Fibroblast of lung (primary cell): ENCODE measurements around the gene RASGEF1B. TPM values are rescaled to one million over a fixed set of nuclear protein-coding genes. Genes with fewer than 3 reads are reported as not detected.

ENCODE experiments used
- DNase-seq, 2 donors: peaks; one replicate each; pipeline versions ENCODE4 v3.0.0 to v3.0.0-alpha.2; 2010; ENCODE audit warnings: low read depth in 2 of 2
- H2AFZ ChIP-seq: 2 replicates; pipeline ENCODE4 v1.5.1; 2012; ENCODE audit warnings: low read length, control low read depth, inconsistent platforms
- H3K27ac ChIP-seq: 2 replicates; pipeline ENCODE4 v1.5.1; 2011; ENCODE audit warnings: low read length, control low read depth; ENCODE audit not compliant: insufficient read depth
- H3K27me3 ChIP-seq: 2 replicates; pipeline ENCODE4 v1.5.1; 2011; ENCODE audit warnings: mild to moderate bottlenecking, low read length; ENCODE audit not compliant: control insufficient read depth, insufficient read depth
- H3K36me3 ChIP-seq: 2 replicates; pipeline ENCODE4 v1.5.1; 2011; ENCODE audit warnings: low read length; ENCODE audit not compliant: control insufficient read depth, insufficient read depth
- H3K4me1 ChIP-seq: 2 replicates; pipeline ENCODE4 v1.5.1; 2011; ENCODE audit warnings: low read length; ENCODE audit not compliant: control insufficient read depth, insufficient read depth; ENCODE audit errors: extremely low read depth
- H3K4me2 ChIP-seq: 2 replicates; pipeline ENCODE4 v1.5.1; 2011; ENCODE audit warnings: low read length, control low read depth; ENCODE audit not compliant: insufficient read depth; ENCODE audit errors: extremely low read depth
- H3K4me3 ChIP-seq, 4 experiments: fragments of 200-600 bp in 1 of 4; sonication (generic) in 1 of 4; replicated peaks in 1 of 4; 2 replicates each; pipeline ENCODE4 v1.5.1; 2011 to 2016; ENCODE audit warnings: low read length in 4 of 4, low read depth in 3 of 4, mild to moderate bottlenecking in 3 of 4, control low read depth in 2 of 4, inconsistent platforms in 1 of 4, mixed read lengths in 1 of 4; ENCODE audit not compliant: insufficient read depth in 1 of 4; ENCODE audit errors: control extremely low read depth in 1 of 4
- H3K79me2 ChIP-seq: 2 replicates; pipeline ENCODE4 v1.5.1; 2012; ENCODE audit warnings: mild to moderate bottlenecking, low read length, inconsistent platforms; ENCODE audit not compliant: control insufficient read depth, insufficient read depth
- H3K9ac ChIP-seq: 2 replicates; pipeline ENCODE4 v1.5.1; 2011; ENCODE audit warnings: mild to moderate bottlenecking, low read length, control low read depth; ENCODE audit not compliant: insufficient read depth
- H3K9me3 ChIP-seq: 2 replicates; pipeline ENCODE4 v1.5.1; 2012; ENCODE audit warnings: low read depth, low read length; ENCODE audit not compliant: control insufficient read depth, insufficient read depth
- H4K20me1 ChIP-seq: 2 replicates; pipeline ENCODE4 v1.5.1; 2011; ENCODE audit warnings: low read length; ENCODE audit not compliant: control insufficient read depth, insufficient read depth; ENCODE audit errors: extremely low read depth
- EZH2 ChIP-seq: IDR thresholded peaks from 2 replicates; pipeline ENCODE4 v1.5.1; 2012; ENCODE audit warnings: low read length, control low read depth, mild to moderate bottlenecking; ENCODE audit errors: missing control alignments
- polyA plus RNA-seq, 2 donors: library from polyadenylated mRNA; depleted of rRNA in 1 of 2; stranded (reverse) in 1 of 2; unstranded in 1 of 2; fragments of >200 nt; gene quantifications; 2 replicates each; pipeline ENCODE4 v1.2.1, GENCODE V29; 2011 to 2012; ENCODE audit warnings: missing spikeins in 1 of 2
- total RNA-seq: library from RNA; depleted of rRNA; stranded (reverse); fragments of >200 nt; gene quantifications from 2 replicates; pipeline ENCODE4 v1.2.1, GENCODE V29; 2014
- TF ChIP-seq, protein P1 (sequence below), 2 donors: IDR thresholded peaks in 1 of 2; conservative IDR thresholded peaks in 1 of 2; 1 replicate in 1 of 2; 2 replicates in 1 of 2; pipeline ENCODE4 v1.5.1; 2011 to 2012; ENCODE audit warnings: low read length in 2 of 2, control low read depth in 1 of 2, inconsistent platforms in 1 of 2, low read depth in 1 of 2, mild to moderate bottlenecking in 1 of 2

The RASGEF1B gene
- total and polyA plus RNA-seq, 2 donors (not counting 1 experiment from before 2014, with no cell fraction given): 0.02 to 0.33 TPM

GRCh38 chr4:81376720-81377119, 95.0 kb downstream of the RASGEF1B start:
- TF ChIP-seq, protein P1, sequence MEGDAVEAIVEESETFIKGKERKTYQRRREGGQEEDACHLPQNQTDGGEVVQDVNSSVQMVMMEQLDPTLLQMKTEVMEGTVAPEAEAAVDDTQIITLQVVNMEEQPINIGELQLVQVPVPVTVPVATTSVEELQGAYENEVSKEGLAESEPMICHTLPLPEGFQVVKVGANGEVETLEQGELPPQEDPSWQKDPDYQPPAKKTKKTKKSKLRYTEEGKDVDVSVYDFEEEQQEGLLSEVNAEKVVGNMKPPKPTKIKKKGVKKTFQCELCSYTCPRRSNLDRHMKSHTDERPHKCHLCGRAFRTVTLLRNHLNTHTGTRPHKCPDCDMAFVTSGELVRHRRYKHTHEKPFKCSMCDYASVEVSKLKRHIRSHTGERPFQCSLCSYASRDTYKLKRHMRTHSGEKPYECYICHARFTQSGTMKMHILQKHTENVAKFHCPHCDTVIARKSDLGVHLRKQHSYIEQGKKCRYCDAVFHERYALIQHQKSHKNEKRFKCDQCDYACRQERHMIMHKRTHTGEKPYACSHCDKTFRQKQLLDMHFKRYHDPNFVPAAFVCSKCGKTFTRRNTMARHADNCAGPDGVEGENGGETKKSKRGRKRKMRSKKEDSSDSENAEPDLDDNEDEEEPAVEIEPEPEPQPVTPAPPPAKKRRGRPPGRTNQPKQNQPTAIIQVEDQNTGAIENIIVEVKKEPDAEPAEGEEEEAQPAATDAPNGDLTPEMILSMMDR (conservative IDR thresholded peaks at IDR 0.05 in 1 of 2, IDR thresholded peaks at IDR 0.05 in 1 of 2; ENCODE audit: low read depth in 1 of 2, low read length in 2 of 2): no peak
- TF ChIP-seq EZH2: no peak
- Histone ChIP-seq H3K36me3 (no peaks in the 10 kb centered on the region), H3K4me3 (no peak overlapping the region), H3K9ac (no peak overlapping the region), H3K4me1 (no peaks in the 10 kb centered on the region), H3K27ac (no peak overlapping the region), H4K20me1 (no peaks in the 10 kb centered on the region), H3K9me3 (no peaks in the 10 kb centered on the region), H2AFZ (no peak overlapping the region), H3K79me2 (no peaks in the 10 kb centered on the region), H3K4me2 (no peak overlapping the region), H3K27me3 (no peaks in the 10 kb centered on the region)
- DNase-seq: no peak
